HL-60/S4 (cell line): ENCODE data around the gene PLPP7.
"Not testable (repeated sequence)": the region's sequence is repeated elsewhere in the genome, so short reads cannot be mapped to it uniquely, and the experiment has no call there.

ENCODE experiments used
- in situ Hi-C: fragments of 300-500 bp; cut with MboI; formaldehyde crosslinking; loops from 2 replicates; pipeline ENCODE4 v1.14.3; 2022; ENCODE audit warnings: low sequenced_read_pairs

Gene PLPP7

DNA sequence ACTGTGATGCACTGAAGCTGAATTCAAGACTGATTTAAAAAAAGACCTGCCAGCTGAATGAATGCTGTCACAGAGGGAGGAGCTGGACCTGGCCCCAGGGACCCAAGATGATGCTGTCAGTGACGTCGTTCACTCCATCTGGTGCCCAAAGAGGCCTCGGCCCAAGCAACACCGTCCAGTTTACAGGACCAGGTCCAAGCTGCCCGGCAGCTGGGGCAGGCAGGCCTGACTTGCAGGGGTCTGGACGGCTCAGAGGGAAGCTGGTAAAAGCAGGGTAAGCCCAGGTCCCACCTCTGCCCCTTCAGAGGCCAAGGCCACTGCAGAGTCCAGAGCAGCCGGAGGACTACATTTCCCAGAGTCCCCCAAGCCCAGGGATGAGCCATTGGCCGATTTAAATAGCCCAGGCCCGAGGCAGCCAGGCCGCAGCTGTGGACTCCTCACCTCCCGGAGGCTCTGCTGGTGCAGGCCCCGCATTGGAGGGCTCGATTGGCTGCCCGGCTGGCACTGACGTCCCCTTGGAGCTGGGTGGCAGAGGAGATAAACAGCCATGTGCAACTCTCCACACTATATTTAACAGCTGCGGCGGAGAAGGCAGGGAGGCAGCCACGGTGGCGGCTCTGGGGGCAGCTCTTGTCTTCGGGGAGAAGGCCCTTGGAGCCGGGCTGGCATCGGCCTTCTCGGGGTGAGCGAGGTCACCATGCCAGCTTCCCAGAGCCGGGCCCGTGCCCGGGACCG, at the start of gene PLPP7:
Gene PLPP7, plus strand, starts transcription at position 423 of the 735 bp plus-strand sequence. Its CDS starts 275 bp downstream, at position 698.
- in situ Hi-C loops = no loop called here

DNA sequence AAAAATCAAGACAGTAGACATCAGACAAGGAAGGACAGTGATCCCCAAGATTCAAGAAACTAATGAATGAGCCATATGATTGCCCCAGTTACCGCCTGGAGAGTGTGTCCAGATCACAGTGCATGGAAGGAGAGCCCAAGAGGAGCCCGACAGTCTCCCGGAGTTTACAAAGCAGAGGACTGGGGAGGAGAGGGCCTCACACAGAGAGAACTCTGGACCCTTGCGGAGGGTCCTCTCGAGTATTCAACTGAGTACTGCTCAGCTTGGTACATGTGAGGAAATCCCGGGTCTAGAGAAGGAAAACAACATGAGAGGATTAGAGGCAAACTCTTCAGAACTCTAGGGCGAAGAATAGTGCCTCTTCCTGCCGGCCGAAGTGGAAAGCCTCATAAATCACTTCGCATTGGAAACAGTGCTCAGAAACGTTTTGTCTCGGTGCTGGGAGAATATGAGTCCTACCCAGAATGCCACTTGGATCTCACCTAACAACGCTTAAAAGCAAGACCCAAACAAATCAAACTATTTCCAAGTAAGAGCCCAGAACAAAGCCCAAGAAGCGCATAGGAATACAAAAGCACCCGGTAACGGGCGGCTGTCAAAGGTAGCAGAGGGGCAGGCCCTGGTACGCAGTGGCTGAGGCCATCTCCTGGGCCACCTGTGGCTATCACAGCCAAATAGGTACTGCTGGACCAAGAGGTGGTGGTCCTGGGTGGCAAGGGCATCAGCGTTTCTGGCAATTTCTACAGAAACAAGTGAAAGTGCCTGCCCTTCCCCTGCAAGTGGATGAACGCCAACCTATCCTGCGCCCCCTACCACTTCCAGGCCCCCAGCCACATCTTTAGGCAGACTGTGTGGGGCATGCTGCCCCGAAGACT, 49.2 kb upstream of the PLPP7 start:
- in situ Hi-C loops = no loop called here

DNA sequence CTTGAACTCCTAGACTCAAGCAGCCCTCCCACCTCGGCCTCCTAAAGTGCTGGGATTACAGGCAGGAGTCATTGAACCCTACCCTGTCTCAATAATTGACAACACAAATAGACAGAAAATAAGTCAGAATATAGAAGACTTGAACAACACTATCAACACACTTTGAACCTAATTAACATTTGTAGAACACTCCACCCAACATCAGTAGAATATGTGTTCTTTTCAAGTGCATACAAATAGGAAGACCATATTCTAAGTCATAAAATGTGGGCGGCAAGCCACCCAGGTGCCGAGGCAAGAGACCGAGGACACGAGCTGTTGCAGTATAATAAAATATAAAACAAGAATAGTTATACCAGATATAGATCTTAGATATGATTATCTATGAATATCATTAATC, 45.2 kb upstream of the PLPP7 start:
- in situ Hi-C loops = not testable (repeated sequence)

DNA sequence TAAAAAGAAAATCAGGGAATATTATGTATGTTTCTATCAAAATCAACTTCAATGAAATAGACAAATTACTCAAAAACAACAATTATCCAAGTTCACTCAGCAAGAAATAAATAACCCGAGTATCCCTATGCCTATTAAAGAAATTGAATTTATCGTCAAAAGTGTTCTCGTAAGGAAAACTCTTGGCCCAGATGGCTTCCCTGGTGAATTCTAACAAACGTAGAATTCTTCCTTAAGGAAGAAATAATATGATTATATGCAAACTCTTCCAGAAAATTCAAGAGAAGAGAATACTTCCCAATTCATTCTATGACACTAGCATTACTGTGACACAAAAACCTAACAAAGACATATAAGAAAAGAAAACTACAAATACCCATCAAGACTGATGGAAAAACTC, 42.9 kb upstream of the PLPP7 start:
- in situ Hi-C loops = no loop called here

DNA sequence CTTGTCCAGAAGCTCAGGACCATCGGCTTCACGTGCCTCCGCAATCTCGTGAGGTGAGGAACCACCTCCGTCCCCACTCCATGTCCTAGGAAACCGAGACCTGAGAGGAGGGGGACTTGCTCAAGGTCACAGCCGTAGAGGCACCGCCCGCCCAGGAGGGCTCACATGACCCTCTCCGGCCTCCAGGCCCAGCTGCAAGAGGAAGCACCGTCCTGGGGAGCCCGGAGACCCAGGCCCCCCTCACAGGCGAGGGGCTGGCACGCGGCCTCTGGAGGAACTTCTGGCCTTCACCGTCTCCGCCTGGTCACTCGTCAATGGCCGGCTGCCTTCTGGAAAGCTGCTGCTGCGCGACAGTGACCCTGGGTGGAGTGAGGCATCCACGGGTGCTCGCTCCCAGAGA, 37.4 kb upstream of the PLPP7 start:
- in situ Hi-C loops = no loop called here

DNA sequence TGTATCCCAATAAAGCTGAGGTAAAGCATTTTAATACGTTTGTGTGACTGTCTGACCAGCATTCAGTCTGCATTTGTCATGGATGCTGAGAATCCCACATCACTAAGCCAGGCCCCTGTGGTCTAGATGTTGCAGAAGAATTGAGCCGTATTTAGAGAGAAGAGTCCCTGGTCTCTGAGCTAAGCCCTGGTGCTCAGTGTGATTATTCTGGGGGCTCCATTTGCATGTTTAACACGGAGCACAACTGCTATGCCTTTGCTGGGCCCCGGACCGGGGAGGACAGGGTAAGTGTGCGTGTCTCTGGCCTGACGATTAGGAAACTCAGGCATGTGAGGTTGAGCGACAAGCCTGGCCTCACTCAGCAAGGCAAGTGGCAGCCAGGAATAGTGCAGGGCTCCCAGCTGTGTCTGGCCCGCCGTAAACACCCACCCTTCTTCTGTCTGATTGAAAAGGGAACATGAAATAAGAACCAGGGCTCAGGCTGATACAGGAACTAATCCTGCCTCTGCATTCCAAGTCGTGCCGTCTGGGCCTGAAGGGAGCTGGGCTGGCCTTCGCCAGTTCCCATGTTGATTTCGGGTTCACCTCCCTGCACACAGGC, 35.5 kb upstream of the PLPP7 start:
- in situ Hi-C loops = no loop called here

DNA sequence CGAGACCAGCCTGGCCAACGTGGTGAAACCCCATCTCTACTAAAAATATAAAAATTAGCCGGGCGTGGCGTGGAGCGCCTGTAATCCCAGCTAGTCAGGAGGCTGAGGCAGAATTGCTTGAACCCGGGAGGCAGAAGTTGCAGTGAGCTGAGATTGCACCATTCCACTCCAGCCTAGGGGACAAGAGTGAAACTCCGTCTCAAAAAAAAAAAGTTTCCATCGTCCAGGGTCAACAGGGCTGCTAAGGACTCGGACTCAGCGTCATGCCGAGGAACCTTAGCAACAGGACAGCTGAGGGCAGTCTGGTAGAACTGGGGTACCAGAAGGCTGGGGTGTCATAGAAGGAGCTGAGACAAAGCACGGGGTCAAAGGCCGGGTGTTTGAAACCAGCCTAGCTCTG, 34.9 kb upstream of the PLPP7 start:
- in situ Hi-C loops = no loop called here

DNA sequence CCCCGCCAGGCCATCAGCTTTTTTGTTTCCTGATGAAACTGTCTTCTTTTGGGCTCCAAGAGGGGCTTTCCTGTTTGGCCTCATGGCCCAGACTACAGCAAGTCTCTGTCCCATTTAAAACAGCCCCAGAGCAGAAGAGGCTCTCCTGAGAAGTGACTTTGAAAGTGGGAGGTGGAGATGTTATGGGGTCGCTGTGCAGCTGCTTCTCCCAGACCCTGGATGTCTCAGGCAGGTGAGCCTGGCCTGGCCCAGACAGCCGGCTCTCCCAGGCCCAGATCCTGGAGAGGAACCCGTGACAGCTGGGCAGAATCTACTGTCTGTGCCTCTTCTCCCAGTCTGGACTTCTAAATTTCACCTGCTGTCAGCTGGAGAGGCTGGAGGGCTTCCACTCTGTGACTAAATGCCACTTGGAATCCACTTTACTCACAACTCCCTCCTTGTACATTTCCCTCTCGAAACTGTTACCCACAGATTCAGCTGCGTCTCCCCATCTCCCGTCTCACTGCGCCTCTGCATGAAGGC, 33.8 kb upstream of the PLPP7 start:
- in situ Hi-C loops = no loop called here

DNA sequence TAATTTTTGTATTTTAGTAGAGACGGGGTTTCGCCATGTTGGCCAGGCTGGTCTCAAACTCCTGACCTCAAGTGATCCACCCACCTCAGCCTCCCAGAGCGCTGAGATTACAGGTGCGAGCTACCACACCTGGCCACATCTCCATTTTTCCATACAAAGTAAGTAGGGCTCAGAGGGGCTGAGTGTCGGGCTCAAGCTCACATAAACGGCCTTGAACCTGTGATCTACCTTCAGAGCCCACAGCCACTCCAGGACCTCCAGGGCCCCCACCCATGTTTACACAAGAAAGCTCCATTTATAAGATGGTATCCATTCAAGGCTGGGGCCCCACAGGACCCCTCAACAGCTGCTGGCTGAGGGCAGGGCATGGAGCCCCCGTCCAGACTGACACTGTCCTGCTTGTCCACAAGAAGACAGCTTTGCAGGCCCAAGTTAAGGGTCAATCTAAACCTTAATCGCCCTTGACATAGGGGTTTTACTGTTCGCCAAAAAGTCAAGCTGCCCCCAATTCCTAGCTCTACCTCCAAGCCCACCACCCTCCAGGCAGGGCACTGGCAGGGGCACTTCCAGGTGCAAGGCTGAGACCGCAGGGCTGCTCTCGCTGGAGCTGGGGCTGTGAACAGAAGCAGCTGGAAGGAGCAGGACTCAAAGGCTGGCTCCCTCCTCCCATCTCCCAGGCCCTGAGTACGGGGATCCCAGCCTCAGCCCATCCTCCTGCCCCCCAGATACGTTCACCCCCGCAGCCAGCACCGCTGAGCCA, 32.1 kb upstream of the PLPP7 start:
- in situ Hi-C loops = no loop called here

DNA sequence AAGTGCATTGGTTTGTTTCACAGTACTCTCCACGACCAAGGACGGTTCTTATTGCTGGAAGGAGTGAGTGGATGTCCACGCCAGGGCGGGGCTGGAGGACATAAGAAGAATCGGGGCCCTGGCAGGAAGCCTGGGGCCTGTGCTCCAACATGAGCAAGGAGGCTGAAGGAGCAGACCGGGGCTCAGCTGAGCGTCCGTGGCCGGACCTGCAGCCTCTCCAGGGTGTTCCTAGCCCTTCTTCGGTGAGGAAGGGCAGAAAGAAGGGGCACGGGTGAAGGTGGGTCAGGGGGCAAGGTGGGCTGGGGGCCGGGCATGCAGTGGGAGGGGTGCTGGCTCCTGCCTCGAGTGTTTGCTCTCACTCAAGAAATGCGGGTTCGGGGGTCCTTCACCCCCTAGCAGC, 31.3 kb upstream of the PLPP7 start:
- in situ Hi-C loops = no loop called here

DNA sequence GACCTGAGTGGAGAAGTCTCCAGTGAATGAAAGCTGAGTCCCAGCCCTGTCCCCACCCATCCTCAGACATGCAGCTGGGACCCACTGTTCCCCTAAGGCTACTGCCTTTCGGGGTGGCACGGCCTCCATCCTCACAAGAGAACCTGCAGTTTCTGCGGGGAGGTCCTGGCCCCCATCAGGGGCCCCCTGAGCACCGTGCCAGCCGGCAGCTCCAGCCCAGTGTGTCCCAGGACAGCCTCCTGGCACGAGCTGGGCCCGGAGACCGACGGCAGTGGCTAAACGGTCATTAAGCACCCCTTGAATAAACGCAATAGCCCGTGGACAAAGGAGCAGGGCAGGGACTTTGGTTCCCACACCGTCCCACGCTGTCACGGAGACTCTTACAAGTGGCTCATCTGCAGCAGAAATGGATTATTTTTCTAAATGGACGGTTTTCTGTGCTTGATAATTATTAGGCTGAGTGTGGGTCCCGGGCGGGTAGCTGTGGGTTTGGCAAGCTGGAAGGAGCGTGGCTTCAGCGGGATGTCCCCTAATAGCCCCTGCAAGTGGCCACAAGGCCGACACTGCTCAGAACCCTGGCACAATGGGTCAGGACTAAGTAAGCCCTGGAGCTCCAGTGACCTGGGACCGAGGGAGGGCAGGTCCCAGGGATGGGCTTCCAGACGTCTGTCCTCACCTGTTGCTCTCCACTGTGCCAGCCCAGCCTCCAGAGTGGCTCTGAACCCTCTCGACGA, 30.7 kb upstream of the PLPP7 start:
- in situ Hi-C loops = no loop called here

DNA sequence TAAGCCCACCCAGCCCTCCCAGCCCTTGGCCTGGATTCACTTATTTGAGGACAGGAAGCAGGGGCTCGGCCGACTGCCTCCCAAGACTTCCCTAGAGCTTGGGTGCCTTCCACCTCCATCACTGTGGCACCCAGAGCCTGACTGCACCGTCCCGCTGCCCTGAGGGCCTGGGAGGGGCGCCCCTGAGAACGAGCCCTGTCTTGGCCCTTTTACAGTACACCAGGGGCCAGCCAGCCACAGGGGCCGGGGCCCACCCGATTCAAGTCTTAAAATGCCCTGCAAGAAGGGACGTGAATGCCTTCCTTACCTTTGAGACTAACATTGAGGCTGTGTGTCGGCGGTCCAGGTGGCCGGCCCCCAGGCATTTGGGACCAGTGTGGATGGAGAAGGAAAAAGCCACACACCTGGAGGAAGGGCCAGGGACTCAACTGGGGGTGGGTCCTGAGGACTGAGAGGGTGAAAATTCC, 30.1 kb upstream of the PLPP7 start:
- in situ Hi-C loops = no loop called here

DNA sequence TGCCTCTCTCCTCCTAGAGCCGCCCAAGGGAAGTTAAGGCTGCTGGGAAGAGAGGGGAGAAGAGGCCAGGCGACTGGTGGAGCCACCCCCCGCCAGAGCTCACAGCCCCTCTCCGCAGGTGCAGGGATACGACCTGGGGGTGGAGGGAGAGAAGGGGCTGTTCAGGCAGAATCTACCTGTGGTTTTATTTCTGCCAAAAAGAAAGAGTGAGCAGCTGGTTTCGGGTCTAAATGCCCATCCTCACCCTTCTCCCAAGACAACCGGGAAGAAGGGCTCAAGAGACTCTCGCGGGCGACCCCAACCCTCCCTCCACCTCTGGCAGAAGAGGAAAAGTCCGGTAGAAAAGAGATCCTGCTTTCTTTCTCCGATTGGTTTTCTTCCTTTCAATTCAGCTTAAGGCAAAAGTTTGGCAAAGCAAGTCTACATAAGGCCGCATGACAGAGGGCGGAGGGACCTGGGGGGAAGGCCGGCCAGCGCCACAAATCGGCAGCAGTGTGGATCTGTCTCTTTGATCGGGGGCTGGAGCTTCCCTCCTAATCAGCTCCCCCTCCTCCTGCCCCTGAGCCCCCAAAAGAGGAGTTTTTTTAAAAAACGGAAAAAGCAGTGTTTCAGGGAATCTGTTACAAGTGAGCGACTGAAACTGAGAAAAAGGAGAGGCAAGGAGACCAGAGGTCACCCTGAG, 29.5 kb upstream of the PLPP7 start:
- in situ Hi-C loops = no loop called here

DNA sequence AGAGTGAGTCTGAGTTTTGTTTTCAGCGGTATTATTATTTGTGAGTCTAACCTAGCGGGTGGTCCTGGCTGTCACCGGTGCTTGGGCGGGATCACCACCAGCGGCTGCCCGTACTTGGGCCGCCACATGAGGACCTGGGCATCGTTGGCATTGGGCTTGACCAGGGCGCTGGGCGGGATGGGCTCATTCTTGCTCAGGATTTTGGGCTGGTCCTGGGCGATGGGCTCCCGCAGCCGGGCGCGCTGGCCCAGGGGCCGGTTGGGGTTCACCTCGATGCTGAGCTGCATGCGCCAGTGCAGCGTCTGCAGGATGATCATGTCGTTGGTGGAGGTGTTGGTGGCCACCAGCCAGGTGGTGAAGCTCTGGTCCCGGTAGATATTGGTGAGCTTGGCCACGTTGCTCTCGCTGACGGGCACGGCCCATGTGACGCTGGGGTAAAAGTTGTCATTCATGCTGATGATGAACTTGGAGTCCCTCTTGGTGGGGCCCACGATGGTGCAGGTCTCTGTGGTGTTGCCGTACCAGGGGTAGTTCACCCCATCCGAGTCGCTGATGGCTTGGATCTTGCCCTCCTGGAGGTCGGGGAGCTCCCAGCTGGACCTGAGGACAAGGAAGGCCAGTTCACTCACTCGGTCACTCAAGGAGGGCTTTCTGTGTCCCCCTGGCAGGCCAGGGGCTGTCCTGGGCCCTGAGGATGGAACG, 28.6 kb upstream of the PLPP7 start:
- in situ Hi-C loops = no loop called here

DNA sequence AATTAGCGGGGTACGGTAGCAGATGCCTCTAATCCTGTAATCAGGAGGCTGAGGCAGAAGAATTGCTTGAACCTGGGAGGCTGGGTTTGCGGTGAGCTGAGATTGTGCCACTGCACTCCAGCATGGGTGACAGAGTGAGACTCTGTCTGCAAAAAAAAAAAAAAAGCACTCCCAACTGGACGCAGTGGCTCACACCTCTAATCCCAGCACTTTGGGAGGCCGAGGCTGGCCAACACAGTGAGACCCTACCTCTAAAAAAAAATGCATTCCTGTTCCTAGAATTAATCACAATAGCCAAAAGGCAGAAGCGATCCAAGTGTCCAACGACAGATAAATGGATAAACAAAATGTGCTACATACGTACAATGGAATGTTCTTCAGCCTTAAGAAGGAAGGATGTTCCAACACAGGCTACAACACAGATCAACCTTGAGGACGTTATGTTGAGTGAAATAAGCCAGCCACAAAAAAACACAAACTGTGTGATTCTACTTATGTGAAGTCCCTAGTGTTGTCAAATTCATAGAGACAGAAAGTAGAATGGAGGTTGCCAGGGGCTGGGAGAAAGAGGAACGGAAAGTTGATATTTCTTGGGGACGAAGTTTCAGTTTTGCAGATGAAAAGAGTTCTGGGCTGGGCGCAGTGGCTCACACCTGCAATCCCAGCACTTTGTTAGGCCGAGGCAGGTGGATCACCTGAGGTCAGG, 27.0 kb upstream of the PLPP7 start:
- in situ Hi-C loops = no loop called here

DNA sequence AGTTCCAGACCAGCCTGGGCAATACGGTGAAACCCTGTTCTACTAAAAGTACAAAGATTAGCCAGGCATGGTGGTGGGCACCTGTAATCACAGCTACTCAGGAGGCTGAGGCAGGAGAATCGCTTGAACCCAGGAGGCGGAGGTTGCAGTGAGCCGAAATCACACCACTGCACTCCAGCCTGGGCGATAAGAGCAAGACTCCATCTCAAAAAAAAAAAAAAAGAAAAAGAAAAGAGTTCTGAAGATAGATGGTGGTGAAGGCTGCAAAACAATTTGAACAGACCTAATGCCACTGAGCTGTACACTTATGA, 26.5 kb upstream of the PLPP7 start:
- in situ Hi-C loops = not testable (repeated sequence)

DNA sequence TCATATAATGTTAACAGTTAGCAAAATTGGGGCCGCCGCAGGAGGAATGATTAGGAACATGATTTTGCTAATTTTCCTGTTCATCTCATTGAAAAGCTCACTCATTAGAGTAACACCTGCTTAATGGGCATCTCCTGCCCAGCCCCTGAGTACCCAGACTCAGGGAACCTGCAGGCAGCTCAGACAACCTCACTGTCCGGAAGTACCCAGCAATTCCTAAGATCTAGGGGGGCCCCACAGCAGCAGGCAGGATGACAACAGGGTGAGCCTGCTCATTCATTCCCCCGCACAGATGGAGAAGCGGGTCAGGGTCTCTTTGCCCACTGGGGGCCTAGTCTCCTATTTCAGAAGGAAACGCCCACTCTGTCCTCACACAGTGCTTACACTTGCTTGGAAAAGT, 25.8 kb upstream of the PLPP7 start:
- in situ Hi-C loops = no loop called here

DNA sequence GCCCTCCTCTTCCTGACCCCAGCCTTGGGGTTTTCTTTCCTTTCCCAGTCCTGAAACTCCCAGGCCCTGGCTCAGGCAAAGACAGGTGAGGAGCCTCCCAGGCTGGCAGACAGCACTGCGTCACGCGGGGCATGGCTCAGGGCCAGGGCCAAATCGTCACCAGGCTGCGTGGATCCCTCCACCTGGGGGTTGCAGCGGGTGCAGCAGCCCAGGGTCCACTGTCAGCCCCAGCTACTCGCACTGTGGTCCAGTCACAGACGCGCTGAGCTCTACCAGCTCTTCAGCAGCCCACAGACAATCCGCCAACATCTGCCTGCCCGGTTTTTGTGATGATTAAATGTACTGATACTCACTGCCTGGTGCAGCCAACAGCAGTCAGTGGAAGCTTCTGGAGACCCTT, 25.3 kb upstream of the PLPP7 start:
- in situ Hi-C loops = no loop called here
